HG03457 (cell line): ENCODE data around the gene DEAF1.

ENCODE experiments used
- ATAC-seq: cut with Tn5 transposase; IDR thresholded peaks from one replicate; pipeline ENCODE4 v1.9.1; 2021; ENCODE audit warnings: moderate number of reproducible peaks; ENCODE audit not compliant: unreplicated experiment

DEAF1 gene

GRCh38 chr11:614623-615503 lies 80.2 kb downstream of the DEAF1 start:
- no peak for ATAC-seq

- no peak for ATAC-seq
Measured at GRCh38 chr11:614021-614622, 80.9 kb downstream of the DEAF1 start.

GRCh38 chr11:613369-613968 lies 81.6 kb downstream of the DEAF1 start:
- no peak for ATAC-seq

GRCh38 chr11:612961-613300 lies 82.1 kb downstream of the DEAF1 start:
- no peak for ATAC-seq

GRCh38 chr11:612201-612960 lies 82.6 kb downstream of the DEAF1 start:
- no peak for ATAC-seq

- ATAC-seq = no peak
Measured at GRCh38 chr11:611001-611996, 83.7 kb downstream of the DEAF1 start.

GRCh38 chr11:610146-610801 lies 84.7 kb downstream of the DEAF1 start:
- no peak for ATAC-seq

- no peak for ATAC-seq
Measured at GRCh38 chr11:609341-609811, 85.6 kb downstream of the DEAF1 start.

- no peak for ATAC-seq
Measured at GRCh38 chr11:608791-609251, 86.2 kb downstream of the DEAF1 start.

GRCh38 chr11:607971-608659 lies 86.9 kb downstream of the DEAF1 start:
- ATAC-seq = no peak

GRCh38 chr11:607020-607780 lies 87.8 kb downstream of the DEAF1 start:
- ATAC-seq = no peak

- ATAC-seq = no peak
Measured at GRCh38 chr11:606245-606644, 88.8 kb downstream of the DEAF1 start.

GRCh38 chr11:605286-606129 lies 89.5 kb downstream of the DEAF1 start:
- no peak for ATAC-seq

- no peak for ATAC-seq
Measured at GRCh38 chr11:603154-603553, 91.9 kb downstream of the DEAF1 start.

- no peak for ATAC-seq
Measured at GRCh38 chr11:601573-602245, 93.3 kb downstream of the DEAF1 start.

GRCh38 chr11:598005-598680 lies 96.9 kb downstream of the DEAF1 start:
- ATAC-seq = no peak
